HEK293T (cell line): Measurements from ENCODE around the gene USP21.

ENCODE experiments used
- BHLHE40 ChIP-seq: fragments of 450-650 bp; IDR thresholded peaks from 2 replicates; pipeline ENCODE4 v1.6.1; 2016; ENCODE audit warnings: mild to moderate bottlenecking, moderate library complexity, borderline replicate concordance
- FOXM1 ChIP-seq: fragments of 450-650 bp; IDR thresholded peaks from 2 replicates; pipeline ENCODE4 v1.6.1; 2017; ENCODE audit warnings: mild to moderate bottlenecking, borderline replicate concordance
- L3MBTL2 ChIP-seq: fragments of 450-650 bp; conservative IDR thresholded peaks from 2 replicates; pipeline ENCODE4 v1.6.1; 2016; ENCODE audit warnings: mild to moderate bottlenecking
- LEF1 ChIP-seq: fragments of 450-650 bp; IDR thresholded peaks from 2 replicates; pipeline ENCODE4 v1.6.1; 2017; ENCODE audit warnings: mild to moderate bottlenecking, borderline replicate concordance
- NFRKB ChIP-seq: fragments of 450-650 bp; IDR thresholded peaks from 2 replicates; pipeline ENCODE4 v1.6.1; 2016; ENCODE audit warnings: mild to moderate bottlenecking, moderate library complexity
- SP1 ChIP-seq: fragments of 450-650 bp; IDR thresholded peaks from 2 replicates; pipeline ENCODE4 v1.6.1; 2017
- SUZ12 ChIP-seq: fragments of 450-650 bp; IDR thresholded peaks from 2 replicates; pipeline ENCODE4 v1.6.1; 2016; ENCODE audit warnings: mild to moderate bottlenecking
- TARDBP ChIP-seq: fragments of 450-650 bp; IDR thresholded peaks from 2 replicates; pipeline ENCODE4 v1.6.1; 2016

DNA sequence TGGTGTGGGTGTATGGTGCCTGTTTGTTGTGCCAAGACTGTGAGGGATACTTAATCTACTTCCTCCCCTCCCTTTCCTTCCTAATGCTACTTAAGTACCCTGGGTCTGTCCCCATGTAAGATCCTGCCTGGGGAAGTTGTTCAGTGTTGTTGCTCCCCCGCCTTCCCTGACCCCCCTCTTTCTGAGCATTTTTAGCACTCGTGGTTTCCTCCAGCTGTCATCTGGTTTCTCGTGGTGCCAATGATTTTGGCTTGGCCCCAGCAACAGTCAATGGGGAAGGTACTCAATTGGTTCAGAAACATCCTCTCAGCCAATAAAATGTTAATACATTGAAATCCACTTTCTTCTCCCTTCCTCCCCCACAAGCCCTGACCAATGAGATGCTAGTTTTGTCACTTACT, 26.0 kb downstream of the USP21 start:
- TF ChIP-seq SP1 (no peak), SUZ12 (no peak), BHLHE40 (no peak), FOXM1 (no peak), TARDBP (no peak), NFRKB (no peak), L3MBTL2 (no peak), LEF1 (no peak)
